Thymus (tissue), 11 donors: ENCODE results near the gene VAMP3. TPM values are rescaled to one million over a fixed set of nuclear protein-coding genes. Genes with fewer than 3 reads are reported as not detected.

Experiments
- DNase-seq, 9 donors: peaks; one replicate each; pipeline ENCODE4 v3.0.0-alpha.2; 2013; ENCODE audit warnings: low spot score in 9 of 9, low read depth in 6 of 9, missing footprints in 1 of 9
- H3K27ac ChIP-seq, 2 donors: one replicate each; pipeline ENCODE4 v1.5.1; 2013; ENCODE audit warnings: control low read depth in 1 of 2, low read depth in 1 of 2, low read length in 1 of 2, mild to moderate bottlenecking in 1 of 2, moderate library complexity in 1 of 2
- H3K27me3 ChIP-seq, 2 donors: one replicate each; pipeline ENCODE4 v1.5.1; 2013; ENCODE audit warnings: low read length in 1 of 2; ENCODE audit not compliant: control insufficient read depth in 2 of 2, insufficient read depth in 1 of 2
- H3K36me3 ChIP-seq, 2 donors: one replicate each; pipeline ENCODE4 v1.5.1; 2013; ENCODE audit warnings: low read length in 1 of 2, mild to moderate bottlenecking in 1 of 2, moderate library complexity in 1 of 2; ENCODE audit not compliant: control insufficient read depth in 2 of 2, insufficient read depth in 2 of 2
- H3K4me1 ChIP-seq, 2 donors: one replicate each; pipeline ENCODE4 v1.5.1; 2013; ENCODE audit warnings: low read length in 2 of 2; ENCODE audit not compliant: control insufficient read depth in 2 of 2, insufficient read depth in 2 of 2
- H3K4me3 ChIP-seq, 2 donors: one replicate each; pipeline ENCODE4 v1.5.1; 2013; ENCODE audit warnings: low read length in 2 of 2, control low read depth in 1 of 2, mild to moderate bottlenecking in 1 of 2
- H3K9me3 ChIP-seq, 2 donors: one replicate each; pipeline ENCODE4 v1.5.1; 2013; ENCODE audit warnings: low read length in 1 of 2, mild to moderate bottlenecking in 1 of 2; ENCODE audit not compliant: control insufficient read depth in 2 of 2, insufficient read depth in 1 of 2
- WGBS: extraction: QIAGEN DNeasy Blood & Tissue Kit; methylation state at CpG from one replicate; pipeline ENCODE4 v1.1.7; 2013; 5-methylcytosine and 5-hydroxymethylcytosine counted together
- polyA plus RNA-seq: library from polyadenylated mRNA; stranded (reverse); fragments of 200-250 nt; gene quantifications from one replicate; pipeline ENCODE4 v1.2.3, GENCODE V29; 2013
- total RNA-seq: library from RNA; stranded (reverse); fragments of 120-200 nt; gene quantifications from one replicate; pipeline ENCODE4 v1.2.4, GENCODE V29; 2013
- donor health status: healthy.

The VAMP3 gene
- total and polyA plus RNA-seq, 2 donors, result 31.5 to 55.6 TPM

- H3K4me3 ChIP-seq, result no peak overlapping the region
- no peak overlapping the region for H3K27ac ChIP-seq
- H3K4me1 ChIP-seq, result no peaks in the 10 kb centered on the region
- WGBS, result 58% methylated on average over 3 of the region's 3 CpGs
- H3K27me3 ChIP-seq, result no peaks in the 10 kb centered on the region
- H3K9me3 ChIP-seq, result no peaks in the 10 kb centered on the region
- H3K36me3 ChIP-seq, result no peaks in the 10 kb centered on the region
- DNase-seq, result no peak
Measured at GRCh38 chr1:7753641-7754040, 17.5 kb upstream of the VAMP3 start.

DNA sequence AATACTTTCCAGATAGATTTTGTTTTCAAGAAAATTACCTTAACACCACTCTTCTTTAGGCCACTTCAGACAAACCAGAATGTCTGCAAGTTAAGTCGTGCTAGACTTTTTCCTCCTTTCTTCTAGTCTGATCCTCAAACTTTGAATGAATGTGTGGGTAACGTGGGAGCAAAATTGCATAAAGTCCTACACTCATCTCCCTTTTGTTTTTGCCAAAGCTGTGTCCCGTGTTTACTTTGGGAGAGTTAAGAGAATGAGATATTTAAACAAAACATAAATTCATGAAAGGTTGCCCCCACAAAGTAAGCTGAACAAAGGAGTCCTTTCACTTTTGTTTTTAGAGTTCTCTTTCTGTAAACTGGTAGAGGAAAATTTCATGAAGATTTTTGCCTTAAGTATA is 16.9 kb upstream of the VAMP3 start:
- DNase-seq, result no peak
- Histone ChIP-seq H3K27ac (no peak overlapping the region), H3K36me3 (no peaks in the 10 kb centered on the region), H3K9me3 (no peaks in the 10 kb centered on the region), H3K27me3 (no peaks in the 10 kb centered on the region), H3K4me3 (no peak overlapping the region), H3K4me1 (no peaks in the 10 kb centered on the region)
- WGBS, result 84% methylated on average over 3 of the region's 3 CpGs

GRCh38 chr1:7755448-7755847 is 15.6 kb upstream of the VAMP3 start:
- no peaks in the 10 kb centered on the region for H3K27me3 ChIP-seq
- no peaks in the 10 kb centered on the region for H3K4me1 ChIP-seq
- WGBS, result 98% methylated on average over 1 of the region's 1 CpG
- H3K4me3 ChIP-seq, result no peak overlapping the region
- H3K9me3 ChIP-seq, result no peaks in the 10 kb centered on the region
- DNase-seq, result no peak
- H3K27ac ChIP-seq, result no peak overlapping the region
- H3K36me3 ChIP-seq, result no peaks in the 10 kb centered on the region

GRCh38 chr1:7760245-7760644 is 10.9 kb upstream of the VAMP3 start:
- no peak overlapping the region for H3K27ac ChIP-seq
- no peak for DNase-seq

GRCh38 chr1:7761103-7761502 is 10.0 kb upstream of the VAMP3 start:
- 93% methylated on average over 3 of the region's 3 CpGs for WGBS
- H3K36me3 ChIP-seq, result no peaks in the 10 kb centered on the region
- H3K27ac ChIP-seq, result no peak overlapping the region
- peaks cover 0 to 2% of the 10 kb centered on the region in 2 donors for H3K27me3 ChIP-seq
- no peaks in the 10 kb centered on the region for H3K9me3 ChIP-seq
- no peaks in the 10 kb centered on the region for H3K4me1 ChIP-seq
- DNase-seq, result no peak
- no peak overlapping the region for H3K4me3 ChIP-seq

More at GRCh38 chr1:7760245-7760644, 10.9 kb upstream of the VAMP3 start:
- H3K4me3 ChIP-seq, result no peak overlapping the region
- H3K9me3 ChIP-seq, result no peaks in the 10 kb centered on the region
- H3K36me3 ChIP-seq, result no peaks in the 10 kb centered on the region
- 98% methylated on average over 6 of the region's 6 CpGs for WGBS
- peaks cover 0 to 2% of the 10 kb centered on the region in 2 donors for H3K27me3 ChIP-seq
- H3K4me1 ChIP-seq, result no peaks in the 10 kb centered on the region

GRCh38 chr1:7767176-7767575 is 3.9 kb upstream of the VAMP3 start:
- no peak for DNase-seq
- H3K27me3 ChIP-seq, result peaks cover 0 to 4% of the 10 kb centered on the region in 2 donors
- H3K9me3 ChIP-seq, result no peaks in the 10 kb centered on the region
- H3K27ac ChIP-seq, result no peak overlapping the region
- WGBS, result 95% methylated on average over 4 of the region's 4 CpGs
- H3K4me3 ChIP-seq, result no peak overlapping the region
- H3K36me3 ChIP-seq, result no peaks in the 10 kb centered on the region
- peaks cover 9 to 11% of the 10 kb centered on the region in 2 donors for H3K4me1 ChIP-seq

DNA sequence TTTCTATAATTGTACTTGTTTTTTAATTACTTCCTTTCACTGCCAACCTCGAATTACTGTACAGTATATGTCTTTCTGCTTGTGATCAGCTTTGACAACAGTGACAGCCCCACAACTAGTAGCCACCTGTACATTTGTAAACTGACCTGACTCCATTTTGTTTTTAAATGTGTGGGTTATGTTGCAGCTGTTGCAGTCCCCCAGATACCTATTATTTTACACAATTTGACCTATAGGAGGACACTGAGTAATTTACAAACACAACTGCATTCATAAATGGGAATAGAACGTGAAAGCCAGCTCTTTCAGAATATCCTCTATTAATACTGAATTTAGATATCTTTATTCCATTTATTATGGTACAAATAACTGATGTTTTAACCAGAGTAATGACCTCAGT is 2.5 kb upstream of the VAMP3 start:
- DNase-seq, result no peak
- WGBS, result 54% methylated on average over 2 of the region's 2 CpGs
- no peak overlapping the region for H3K27ac ChIP-seq
- peaks cover 11 to 13% of the 10 kb centered on the region in 2 donors for H3K4me1 ChIP-seq
- H3K27me3 ChIP-seq, result peaks cover 0 to 4% of the 10 kb centered on the region in 2 donors
- H3K36me3 ChIP-seq, result no peaks in the 10 kb centered on the region
- no peaks in the 10 kb centered on the region for H3K9me3 ChIP-seq
- no peak overlapping the region for H3K4me3 ChIP-seq

DNA sequence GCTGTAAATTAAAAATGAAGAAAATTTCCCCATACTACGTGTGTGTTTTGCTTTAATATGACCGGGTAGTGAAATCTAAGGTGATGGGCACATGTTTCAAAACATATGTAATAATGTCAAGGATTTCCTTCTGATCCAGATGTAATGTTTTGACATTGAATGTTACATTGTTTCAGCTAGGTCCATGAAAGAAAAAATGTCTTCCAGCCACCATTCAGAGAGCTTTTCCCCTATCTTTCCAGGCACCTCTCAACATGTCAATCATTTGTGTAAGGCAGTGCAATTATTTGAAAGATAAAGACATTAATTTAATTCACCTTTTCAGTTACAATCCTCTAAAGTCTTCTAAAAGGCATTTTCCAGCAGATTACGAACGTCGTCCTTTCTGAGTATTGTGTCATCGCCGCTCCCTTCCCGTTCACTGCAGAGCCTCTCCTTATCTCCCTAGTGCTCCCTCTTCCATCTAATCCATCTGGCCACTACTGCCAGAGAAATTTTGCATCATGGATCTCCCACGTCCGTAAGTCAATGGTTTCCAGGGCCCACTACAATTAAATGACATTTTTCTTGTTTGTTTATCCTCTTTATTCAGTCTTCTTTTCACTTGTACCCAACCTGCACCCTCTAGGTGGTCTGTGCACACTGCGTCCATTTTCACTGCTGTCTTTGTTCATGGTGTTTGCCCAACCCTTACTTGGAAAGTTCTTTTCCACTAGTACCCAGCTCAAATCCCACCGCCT is 1.3 kb upstream of the VAMP3 start:
- Histone ChIP-seq H3K27me3 (peaks cover 0 to 4% of the 10 kb centered on the region in 2 donors), H3K27ac (no peak overlapping the region), H3K4me3 (no peak overlapping the region), H3K9me3 (no peaks in the 10 kb centered on the region), H3K36me3 (no peaks in the 10 kb centered on the region), H3K4me1 (peaks cover 11 to 13% of the 10 kb centered on the region in 2 donors)
- WGBS, result 98% methylated on average over 12 of the region's 12 CpGs
- DNase-seq, result no peak

GRCh38 chr1:7770669-7770996 is 463 bp upstream of the VAMP3 start:
- H3K27ac ChIP-seq, result peak overlapping the region; percentile 32 to 71
- peak in 1 of 9 donors; percentile 8 for DNase-seq
- H3K4me1 ChIP-seq, result peaks cover 11 to 13% of the 10 kb centered on the region in 2 donors
- no peaks in the 10 kb centered on the region for H3K36me3 ChIP-seq
- peaks cover 0 to 4% of the 10 kb centered on the region in 2 donors for H3K27me3 ChIP-seq
- H3K4me3 ChIP-seq, result peak overlapping the region; percentile 75 to 98
- 7% methylated on average over 6 of the region's 6 CpGs for WGBS
- no peaks in the 10 kb centered on the region for H3K9me3 ChIP-seq
